Measurements from ENCODE around the gene SMAD5.
A peak's percentile ranks its signal among the peaks of the same experiment; 100 is the strongest.

SMAD5 gene

GRCh38 chr5:136222580-136223235, 90.1 kb downstream of the SMAD5 start:
- peak; percentile 58 for DNase-seq (ENCODE audit: low spot score)

DNA sequence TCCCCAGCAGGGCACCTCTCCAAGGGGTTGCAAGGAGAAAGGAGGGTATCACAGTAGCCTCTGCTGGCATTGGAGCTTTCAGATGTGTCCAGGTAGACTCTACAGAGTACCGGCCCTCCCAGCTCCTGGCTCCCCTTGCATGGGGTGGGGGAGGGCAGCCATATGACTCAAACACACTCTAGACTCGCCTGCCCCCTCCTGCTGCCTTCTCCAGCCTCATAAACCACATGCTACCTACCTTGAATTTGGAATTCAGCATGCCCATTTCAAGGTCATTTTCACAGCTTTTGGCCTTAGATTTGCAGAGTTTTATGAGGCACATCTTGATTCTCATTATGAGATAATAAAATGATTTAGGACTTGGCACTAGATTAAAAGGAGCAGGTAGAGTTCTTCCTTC, 93.2 kb downstream of the SMAD5 start:
- peak; percentile 58 for DNase-seq (ENCODE audit: low spot score)

- DNase-seq (ENCODE audit: low spot score), result peak; percentile 72
Observed at GRCh38 chr5:136226401-136226800, 93.8 kb downstream of the SMAD5 start.

DNA sequence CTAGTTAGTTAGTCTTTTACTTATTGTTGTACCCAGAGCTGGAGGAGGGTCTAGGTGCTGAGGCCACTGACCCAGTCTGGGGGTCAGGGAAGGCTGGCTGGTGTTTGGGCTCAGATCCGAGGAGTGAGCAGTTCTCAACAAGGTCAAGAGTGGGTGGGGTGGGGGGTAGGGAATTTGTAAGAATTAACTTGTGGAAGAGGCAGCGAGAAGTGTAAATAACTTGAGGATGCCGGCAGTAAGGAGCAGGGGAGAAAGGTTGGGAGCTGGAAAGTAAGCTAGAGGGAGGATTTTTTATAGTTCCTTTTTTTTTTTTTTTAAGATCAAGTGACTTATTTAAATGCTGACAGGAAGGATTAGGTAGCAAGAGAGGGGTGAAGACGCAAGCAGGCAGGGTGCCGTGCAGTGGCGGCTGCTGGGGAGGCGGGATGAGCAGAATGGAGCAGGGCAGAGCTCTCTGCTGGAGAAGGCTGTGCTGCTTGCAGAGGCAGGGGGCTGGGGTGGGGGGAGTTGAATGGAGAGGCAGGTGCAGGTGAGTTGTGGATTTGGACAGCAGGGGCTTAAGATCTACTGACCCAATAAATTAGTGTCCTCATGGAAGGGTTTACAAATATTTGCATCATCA, 95.6 kb downstream of the SMAD5 start:
- no peak for DNase-seq (ENCODE audit: low spot score)

GRCh38 chr5:136230176-136230575, 97.5 kb downstream of the SMAD5 start:
- no peak for DNase-seq (ENCODE audit: low spot score)

DNA sequence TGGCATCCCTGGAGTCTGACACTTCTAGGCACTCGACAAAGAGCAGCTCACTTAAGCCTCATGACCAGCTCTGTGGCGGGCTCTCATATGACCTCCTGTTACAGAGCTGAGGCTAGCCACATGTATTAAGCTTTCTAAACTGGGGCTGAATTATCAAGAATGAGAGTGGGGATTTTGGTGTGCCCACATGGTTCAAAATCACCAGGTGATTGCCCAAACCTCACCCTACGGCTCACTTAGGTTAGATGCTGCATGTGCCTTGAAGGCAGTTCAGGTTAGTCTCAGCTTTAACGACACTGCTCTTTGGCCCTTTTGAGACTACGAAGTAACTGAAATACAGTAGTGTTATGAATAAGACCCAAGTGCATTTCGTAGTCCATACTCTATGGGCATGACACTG, 99.7 kb downstream of the SMAD5 start:
- no peak for DNase-seq (ENCODE audit: low spot score)

All from kidney tubule cell (primary cell).